Fibroblast of skin of right quadriceps (primary cell): ENCODE results near the gene IDUA.
"Not testable (repeated sequence)": the region's sequence is repeated elsewhere in the genome, so short reads cannot be mapped to it uniquely, and the experiment has no call there.

Source experiments
- DNase-seq: peaks from one replicate; pipeline ENCODE4 v3.0.0-alpha.2; 2013

IDUA gene

GRCh38 chr4:988726-989721 lies 2.2 kb downstream of the IDUA start:
- DNase-seq = no peak

- no peak for DNase-seq
Measured at GRCh38 chr4:989722-990471, 3.1 kb downstream of the IDUA start.

- no peak for DNase-seq
Measured at GRCh38 chr4:990746-991367, 4.0 kb downstream of the IDUA start.

- no peak for DNase-seq
Measured at GRCh38 chr4:991451-992296, 4.8 kb downstream of the IDUA start.

- DNase-seq = no peak
Measured at GRCh38 chr4:992297-993110, 5.7 kb downstream of the IDUA start.

GRCh38 chr4:993111-994029 lies 6.5 kb downstream of the IDUA start, which contains the start of gene SLC26A1:
SLC26A1 (minus strand) TSS chr4:993404; CDS start chr4:991703, 1,701 bp downstream.
- no peak for DNase-seq

- DNase-seq = no peak
Measured at GRCh38 chr4:995311-996026, 8.6 kb downstream of the IDUA start.

- DNase-seq = no peak
Measured at GRCh38 chr4:996030-996996, 9.5 kb downstream of the IDUA start.

- no peak for DNase-seq
Measured at GRCh38 chr4:996997-997374, 10.1 kb downstream of the IDUA start.

GRCh38 chr4:997375-998071 lies 10.7 kb downstream of the IDUA start:
- no peak for DNase-seq

- DNase-seq = no peak
Measured at GRCh38 chr4:998096-998691, 11.3 kb downstream of the IDUA start.

GRCh38 chr4:999240-999863 lies 12.5 kb downstream of the IDUA start:
- not testable (repeated sequence) for DNase-seq

- no peak for DNase-seq
Measured at GRCh38 chr4:999882-1000425, 13.1 kb downstream of the IDUA start.

GRCh38 chr4:1000686-1001260 lies 13.9 kb downstream of the IDUA start:
- DNase-seq = no peak

- no peak for DNase-seq
Measured at GRCh38 chr4:1001561-1002130, 14.8 kb downstream of the IDUA start.

GRCh38 chr4:1002131-1002630 lies 15.3 kb downstream of the IDUA start:
- no peak for DNase-seq
